ENCODE measurements around the gene KIF1A.
A peak's percentile ranks its signal among the peaks of the same experiment; 100 is the strongest.

KIF1A gene

DNA sequence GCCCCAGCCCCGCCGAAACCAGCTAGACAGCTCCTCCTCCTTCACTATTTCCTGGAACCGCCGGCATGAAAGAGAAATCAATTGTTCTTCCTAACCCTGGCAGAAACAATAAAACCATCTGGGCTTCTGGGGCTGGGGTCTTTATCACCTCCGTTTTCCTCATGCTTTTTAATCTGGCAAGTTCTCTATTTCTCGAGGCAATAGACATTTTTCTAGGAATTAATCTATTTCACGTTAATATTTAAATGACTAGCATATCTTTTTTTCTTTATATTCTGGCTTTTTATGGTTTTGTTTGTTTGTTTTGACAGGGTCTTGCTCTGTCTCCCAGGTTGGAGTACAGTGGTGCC is 1.4 kb upstream of the KIF1A start:
- no peak for DNase-seq

DNA sequence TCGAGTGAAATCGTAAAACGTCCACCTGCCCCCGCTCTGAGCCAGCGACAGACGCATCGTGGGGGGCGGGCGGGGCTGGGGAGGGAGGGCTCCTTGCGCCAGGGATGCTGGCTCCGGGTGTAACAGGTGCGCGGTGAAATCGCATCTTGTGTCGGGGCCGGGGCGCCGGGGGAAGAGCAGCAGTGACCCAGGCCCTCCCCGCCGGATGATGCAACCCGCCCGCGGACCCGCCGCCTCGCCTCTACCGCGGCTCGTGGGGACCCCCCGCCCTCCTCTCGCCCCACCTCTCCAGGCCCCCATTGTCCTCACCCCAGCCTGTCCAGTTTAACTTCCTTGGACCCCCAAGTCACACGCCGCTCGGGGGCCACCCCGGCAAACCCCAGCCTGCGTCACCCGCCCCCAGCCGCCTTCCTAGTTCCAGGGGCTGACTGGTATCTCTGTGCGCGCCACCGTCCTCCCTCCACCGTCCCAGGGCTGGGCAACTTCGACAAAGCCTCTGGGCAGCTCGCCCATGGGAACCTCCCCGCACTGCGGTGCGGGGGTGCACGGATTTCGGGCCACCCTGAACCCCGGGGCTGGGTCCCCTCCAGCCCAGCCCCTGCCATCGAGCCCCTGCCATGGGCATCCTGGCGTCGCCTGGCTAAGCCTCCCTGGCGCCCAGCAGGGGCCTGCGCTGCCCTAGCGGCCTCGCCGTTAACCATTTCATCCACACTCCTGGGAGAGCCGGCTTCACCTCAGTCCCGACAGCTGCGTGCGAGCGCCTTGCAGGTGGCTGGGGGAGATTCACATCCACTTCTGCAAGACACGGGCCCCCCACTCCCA is 799 bp upstream of the KIF1A start:
- peak in 39 of 56 donors; percentile 29 to 81 (median 66) for DNase-seq

DNA sequence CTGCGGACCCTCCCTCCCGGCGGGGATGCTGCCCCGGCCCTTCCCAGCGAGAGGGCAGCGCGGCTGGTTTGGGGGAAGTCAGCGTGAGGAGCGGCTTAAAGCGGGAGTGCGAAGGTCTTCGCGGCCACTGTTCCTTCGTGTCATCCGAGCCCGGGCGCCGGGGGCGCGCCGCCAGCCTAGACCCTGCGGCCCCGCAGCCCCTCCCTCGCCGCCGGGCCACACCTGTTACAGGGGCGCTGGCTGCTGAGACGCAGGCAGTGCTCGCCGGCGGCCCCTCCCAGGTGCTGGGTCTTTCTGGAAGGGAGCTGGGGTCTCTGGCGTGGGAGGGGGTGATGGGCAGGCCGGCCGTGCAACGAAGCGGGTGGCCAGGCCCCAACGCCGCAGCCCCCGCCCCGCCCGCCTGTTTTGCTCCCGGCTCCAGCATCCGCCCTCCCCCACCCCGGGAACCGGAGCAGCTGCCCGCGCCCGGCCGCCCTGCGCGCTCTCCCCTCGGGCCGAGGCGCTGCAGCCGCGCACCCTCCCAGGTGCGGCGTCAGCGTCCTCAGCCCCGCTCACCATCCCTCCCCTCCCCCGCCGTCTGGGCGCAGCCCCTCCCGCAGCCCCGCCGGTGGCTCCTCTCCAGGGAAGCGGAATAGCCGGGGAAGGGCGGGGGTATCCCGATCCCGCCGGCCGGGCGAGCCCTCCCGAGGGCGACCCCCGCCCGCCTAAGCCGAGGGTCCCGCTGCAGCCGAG is 727 bp downstream of the KIF1A start:
- DNase-seq, result peak in 12 of 56 donors; percentile 43 to 74 (median 59)

DNA sequence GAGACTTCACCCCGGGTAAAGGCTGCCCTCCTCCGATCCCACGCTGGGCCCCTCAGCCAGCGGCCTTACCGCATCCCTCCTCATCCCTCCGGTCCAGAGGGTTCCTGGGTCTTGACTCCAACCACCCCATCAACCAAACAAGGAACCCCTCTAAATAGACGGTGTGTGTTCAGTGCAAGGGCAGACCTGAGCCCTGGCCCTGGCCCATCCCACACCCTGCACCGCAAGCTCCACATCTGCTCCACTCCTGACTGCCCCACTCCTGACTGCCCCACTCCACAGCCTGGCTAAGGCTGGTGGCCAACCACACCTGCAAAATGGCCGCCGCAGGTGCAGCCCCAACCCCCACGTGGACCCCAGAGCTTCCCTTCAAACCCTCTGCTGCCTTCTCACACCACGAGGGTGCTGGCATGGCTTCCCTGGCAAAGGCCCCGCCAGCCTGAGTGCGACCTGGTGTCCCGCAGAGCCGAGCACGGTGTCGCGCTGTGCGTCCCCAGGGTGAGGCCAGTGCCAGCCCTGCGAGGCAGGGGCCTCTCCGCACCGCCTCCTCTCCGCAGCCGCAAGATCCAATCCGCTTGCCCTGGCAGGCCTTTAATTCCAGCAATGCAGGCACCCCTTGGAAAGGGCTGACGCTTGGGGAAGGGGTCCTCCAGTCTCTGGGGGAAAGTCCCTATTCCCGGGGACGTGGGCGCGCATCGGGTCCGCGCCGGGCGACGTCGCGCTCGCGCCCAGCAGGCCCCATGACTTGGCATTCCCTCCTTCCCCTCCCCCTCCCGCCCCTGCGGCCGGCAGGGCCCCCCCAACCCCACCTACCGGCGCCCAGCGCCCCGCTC is 1.5 kb downstream of the KIF1A start:
- peak in 39 of 56 donors; percentile 15 to 74 (median 56) for DNase-seq

DNA sequence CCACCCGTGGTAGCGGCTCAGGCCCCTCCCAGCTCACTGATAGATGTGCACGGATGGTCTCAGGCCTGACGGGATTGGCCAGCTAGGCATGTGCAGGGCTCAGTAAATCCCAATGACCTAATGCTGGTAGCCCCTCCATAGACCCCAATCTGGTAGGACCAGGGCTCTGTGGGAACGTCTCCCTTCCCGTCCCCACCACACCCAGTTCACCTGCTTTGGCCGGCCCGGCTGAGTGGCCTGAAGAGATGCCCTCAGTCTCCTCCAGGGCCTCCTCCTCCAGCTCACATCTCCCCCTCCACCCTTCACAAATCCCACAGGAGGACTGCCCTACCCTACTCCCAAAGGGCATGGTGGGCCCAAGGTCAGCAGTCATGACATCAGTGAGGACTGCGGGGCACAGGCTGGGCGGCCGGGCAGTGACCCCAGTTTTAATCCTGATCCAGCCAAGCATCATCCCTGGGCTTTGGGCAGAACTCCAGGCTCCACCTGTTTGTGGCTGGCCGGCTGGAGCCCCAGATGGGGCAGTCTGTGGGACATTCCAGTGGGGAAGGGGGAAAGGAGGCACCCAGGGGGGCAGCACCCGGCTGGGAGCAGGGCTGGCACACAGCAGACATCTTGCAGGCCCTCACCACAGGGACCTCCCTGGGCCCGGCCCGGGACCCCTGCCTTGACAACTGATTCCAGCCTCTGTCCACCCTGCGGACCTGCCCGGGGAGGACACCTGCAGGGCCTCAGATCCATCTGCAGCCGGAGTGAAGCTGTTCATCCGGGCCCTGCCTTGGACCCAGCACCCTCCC is 2.3 kb downstream of the KIF1A start:
- DNase-seq, result no peak

DNA sequence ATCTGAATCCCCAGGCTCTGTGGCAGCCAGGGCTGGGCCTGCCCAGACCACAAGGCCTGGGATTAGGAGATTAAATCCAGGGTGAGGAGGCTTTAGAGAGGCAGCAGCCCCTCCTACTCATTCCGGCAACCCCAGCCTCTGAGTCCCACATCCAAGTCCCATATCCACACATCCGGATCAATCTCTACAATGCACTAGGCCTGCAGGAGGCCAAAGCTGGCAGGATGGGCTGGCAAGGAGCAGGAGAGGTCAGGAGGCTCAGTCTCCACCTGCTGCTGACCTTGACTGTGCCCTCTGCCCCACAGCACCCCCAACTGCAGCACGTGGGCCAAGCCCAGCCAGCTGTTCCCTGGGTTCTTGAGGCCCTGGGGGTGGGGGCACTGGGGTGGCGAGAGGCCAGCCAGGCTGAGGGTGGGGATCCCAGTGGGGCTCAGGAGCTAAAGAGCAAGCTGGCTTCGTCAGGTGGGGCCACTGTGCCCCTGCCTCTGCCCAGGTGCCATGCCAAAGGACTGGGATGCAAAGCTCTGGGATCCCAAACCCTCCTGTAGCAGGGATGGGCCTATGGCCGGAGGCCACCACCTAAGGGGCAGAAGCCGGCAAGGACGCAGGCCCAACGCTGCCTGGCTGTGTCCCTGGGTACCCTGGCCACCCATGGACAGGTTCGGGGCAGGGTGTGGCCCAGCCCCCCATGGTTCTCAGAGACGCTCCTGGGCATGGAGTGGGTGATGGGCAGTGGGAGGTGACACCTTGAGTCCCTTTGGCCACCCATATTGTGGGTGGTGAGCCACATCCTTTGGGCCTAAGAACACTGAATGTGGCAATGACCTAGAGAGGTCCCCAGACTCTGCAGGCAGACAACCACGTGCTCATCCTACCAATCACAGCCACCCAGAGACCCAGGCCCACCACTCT is 3.2 kb downstream of the KIF1A start:
- DNase-seq, result no peak

DNA sequence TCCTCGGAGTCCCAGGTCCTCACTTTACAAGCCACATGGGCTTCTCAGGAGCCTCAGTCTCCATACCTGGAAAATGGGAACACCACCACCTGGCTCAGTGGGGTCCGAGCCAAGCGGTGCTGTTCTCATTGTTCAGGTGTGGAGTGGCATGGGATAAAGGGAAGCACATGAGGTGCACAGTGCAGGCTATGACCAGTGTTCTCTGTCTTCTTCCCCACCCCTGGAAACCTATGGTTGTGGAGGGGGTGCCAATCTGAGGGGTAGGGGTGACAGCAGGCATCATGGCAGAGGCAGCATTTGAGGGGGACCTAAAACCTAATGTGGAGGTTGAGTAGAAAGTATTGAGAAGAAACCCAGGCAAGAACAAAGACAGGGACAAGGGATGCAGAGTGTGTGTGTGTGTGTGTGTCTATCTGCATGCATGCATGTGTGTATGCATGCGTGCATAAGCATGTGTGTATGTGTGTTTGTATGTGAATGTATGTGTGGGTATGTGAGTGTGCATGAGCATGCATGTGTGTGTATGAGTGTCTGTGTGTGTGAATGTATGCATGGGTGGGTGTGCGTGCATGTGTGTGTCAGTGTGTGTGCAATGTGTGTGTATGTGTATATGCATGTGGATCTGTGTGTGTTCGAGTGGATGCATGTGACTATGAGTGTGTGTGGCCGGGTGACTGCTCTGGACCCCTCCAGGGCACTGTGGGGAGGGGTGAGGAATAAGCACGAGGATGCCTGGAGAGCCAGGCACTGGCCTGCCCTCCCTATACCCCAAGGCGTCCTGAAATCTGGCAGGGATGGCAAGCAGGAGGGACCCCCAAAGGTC is 4.0 kb downstream of the KIF1A start:
- no peak for DNase-seq

DNA sequence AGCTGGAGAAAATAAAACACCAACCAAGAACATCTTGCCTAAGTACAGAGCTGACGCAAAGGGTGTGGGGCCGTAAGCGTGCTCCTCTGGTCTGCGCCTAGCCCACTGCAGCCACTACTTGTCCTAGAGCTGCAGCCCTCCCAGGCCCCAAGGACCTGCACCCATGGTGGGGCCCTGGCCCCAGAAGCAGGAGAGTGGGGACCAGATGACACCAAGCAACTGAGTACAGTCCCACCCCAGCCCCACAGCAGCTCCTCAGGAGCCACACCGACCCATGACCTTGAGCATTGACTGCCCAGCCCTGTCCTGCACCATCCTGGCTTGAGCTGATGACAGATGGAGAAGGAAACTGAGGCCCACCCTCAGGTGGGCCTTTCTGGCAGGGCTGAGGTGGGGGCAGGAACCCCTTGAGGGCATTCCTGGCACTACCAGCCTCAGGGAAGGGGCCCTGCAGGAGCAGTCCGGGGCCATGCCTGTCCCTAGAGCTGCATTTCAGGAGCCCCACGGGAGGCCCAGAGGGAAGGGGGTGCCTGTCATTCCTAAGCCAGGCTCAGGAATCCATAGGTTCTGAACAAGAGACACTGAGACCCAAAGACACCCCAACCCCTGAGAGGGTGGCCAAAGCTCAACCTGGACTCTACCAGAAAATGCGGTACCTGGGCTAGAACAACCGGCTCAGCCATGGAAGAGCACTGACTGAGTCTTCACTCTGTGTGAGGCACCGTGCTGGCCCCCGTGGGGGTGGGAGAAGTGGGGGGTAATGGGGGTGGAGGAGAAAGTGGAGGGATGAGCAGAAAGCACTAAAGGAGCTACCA is 4.9 kb downstream of the KIF1A start:
- no peak for DNase-seq

DNA sequence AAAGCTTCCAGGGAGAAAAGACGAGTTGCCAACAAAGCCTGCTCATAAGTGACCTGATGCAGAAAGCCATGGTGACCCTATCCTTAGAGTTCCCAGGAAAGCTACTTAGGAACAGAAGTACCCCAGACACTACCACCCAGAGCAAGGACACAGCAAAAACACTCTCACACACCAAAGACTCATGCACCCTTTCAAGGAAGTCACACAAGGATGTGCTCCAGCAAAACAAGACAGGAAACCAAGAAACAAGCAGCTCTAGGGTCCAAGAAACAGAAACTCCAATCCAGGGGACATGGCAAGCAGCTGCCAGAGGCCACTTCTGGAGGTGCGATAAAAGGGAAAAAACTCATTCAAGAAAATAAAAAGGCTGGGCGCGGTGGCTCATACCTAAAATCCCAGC is 5.7 kb downstream of the KIF1A start:
- no peak for DNase-seq

DNA sequence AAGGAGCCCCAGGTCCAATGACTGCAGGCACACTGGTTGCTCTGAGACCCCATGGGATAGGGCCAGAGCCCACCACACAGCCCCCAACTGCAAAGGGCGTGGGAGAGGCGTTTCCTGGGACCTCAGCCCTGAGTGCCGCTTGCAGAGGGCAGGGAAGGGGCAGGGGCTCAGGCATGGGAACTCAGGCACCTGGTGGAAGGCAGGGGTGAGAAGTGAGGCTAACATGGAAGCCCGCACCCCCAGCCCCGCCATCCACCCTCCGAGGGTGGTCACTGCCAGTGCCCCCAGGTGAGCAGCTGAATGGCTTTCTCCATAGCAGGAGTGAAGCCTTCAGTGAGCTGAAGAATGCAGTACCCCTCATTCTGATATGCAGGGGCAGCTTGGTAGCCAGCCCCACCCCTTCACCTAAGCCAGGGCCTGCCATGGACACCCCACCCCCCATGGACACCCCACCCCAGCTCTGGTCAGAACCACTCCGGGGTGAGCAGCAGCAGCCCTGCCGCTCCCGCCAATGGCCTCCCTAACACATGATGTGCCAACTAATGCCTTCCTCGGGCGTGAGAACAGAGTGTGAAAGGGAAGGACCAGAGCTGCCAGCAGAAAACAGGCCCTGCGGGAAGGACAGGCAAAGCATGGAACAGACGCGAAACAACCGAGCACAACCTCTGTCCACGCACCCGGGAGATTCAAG is 6.6 kb downstream of the KIF1A start:
- no peak for DNase-seq

DNA sequence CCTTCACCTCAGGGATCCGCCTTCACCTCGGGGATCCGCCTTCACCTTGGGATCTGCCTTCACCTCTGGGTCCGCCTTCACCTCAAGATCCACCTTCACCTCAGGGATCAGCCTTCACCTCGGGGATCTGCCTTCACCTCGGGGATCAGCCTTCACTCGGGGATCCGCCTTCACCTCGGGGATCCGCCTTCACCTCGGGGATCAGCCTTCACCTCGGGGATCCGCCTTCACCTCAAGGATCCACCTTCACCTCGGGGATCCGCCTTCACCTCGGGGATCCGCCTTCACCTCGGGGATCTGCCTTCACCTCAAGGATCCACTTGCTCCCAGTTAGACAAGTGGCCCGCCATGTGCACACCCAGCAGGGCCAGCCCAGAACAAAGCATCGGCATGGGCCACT is 7.3 kb downstream of the KIF1A start:
- no peak for DNase-seq

DNA sequence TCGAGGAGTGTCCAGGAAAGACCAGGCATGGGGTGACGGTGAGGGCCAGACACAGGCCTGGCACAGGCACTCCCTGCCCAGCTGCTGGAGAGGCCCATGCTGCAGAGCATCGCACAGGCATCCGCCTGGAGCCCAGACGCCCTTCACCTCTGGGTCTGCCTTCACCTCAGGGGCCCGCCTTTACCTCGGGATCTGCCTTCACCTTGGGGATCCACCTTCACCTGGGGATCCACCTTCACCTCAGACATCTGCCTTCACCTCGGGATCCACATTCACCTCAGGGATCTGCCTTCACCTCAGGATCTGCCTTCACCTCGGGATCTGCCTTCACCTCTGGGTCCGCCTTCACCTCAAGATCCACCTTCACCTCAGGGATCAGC is 7.7 kb downstream of the KIF1A start:
- no peak for DNase-seq

DNA sequence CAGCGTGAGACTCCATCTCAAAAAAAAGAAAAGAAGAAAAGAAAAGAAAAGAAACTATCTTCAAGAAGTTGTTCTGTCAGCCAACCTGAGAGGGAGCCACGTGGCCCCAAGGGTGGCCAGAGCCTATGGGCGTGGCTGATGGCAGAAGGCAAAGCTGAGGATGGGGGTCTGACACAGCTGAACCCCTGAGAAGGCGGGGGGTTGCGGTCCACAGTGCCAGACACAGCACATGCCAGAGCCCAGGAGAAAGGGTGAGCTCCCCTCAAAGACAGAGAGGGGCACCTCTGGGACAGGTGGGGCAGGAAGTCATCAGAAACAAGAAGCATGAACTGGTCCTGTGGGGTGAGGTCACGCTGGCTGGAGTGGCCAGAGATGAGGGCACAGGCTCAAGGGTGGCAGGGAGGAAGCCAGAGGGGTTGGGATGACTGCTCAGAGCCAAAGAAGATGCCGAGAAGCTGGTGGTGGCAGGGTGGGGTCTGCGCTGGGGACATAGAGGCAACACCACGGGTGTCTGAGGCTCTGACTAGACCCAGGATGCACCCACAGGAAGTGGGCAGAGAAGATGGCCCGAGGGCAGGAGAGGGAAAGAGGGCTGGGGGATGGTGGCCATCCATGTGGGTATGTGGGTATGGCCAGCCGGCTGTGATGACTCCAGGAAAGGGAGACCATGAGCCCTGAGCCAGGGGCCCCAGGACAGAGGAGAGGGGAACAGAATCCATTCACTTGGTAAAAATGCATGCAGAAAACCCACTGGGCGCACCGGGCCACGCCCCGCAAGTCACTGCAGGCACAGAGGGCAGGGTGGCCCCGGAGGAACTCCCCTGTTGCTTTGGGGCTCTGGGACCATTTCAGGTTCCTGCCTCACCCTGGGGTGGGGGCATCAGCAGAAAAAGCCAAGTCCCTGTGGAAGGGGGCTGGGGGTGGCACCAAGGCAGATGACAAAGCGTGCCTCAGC is 8.4 kb downstream of the KIF1A start:
- DNase-seq, result no peak

DNA sequence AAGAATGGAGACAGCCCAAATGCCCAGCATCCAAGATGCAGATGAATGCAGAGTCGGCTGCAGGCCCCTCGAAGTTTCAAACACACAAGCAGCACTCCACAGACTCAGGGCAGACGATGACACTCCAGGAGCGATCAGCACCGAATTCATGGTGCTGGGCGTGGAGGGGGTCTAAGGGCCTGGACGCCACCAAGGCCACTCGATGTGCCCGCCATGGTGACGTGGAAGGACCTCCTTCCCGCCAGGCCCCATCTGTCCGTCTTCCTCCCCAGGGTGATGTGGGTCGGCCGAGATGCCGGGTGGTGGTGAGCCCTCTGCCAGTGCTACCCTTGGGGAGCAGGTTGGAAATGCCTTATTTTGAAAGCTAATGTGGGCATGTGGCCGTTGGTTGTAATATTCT is 9.4 kb downstream of the KIF1A start:
- DNase-seq, result no peak

DNA sequence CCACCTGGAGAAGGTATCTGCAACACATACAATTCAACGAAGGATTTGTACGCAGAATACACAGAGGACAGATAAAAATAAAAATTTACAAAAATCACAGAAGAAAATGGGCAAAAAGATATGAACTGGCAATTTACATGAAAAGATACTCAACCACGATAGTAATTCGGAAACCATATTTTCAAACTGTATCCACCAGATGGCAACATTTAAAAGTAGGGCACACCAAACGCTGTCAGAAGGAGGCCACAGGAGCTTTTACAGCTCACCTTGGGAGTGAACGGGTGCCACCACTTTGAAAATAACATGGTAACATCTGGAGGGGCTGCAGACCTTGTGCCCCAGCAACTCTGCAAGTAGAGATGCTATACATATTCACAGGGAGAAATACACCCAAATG is 9.8 kb downstream of the KIF1A start:
- no peak for DNase-seq

DNA sequence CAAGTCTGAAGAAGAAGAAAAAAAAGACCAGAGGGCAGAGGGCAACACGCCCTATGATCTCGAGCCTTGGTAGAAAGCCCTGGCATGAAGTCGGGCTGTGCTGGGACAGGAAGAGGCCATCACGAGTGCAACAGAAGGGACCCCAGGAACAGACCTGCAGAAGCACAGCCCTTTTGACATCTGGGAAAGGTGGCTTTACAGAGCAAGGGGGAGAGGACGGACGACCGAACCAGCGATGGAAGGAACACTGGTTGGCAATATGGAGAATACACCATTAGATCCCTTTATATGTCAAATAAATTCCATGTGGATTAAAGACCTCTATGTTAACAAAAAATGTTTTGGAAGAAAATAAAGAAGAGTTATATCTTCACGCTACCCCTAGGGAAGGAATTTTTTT is 10.7 kb downstream of the KIF1A start:
- no peak for DNase-seq

DNA sequence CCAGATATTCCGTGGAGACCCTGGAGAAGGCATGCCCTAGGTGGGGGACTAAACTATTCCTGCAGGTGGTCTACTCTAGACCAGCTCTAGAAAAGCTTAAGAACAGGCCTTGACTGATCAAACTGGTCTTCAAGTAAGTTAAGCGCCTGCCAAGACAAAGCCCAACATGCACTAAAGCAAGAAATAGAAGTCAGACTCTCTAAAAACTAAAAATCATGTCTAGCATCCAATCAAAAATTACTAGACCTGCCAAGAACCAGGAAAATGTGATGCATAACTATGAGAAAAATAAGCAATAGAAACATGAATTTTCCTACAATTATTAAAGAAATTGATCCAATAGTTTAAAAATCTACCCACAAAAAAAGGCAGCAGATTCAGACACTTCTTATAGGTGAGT is 13.6 kb downstream of the KIF1A start:
- DNase-seq, result no peak

Measured in nucleus accumbens (tissue), 56 donors.